ENCODE data around the gene ECE1. TPM values are rescaled to one million over a fixed set of nuclear protein-coding genes. Genes with fewer than 3 reads are reported as not detected.
A peak's percentile ranks its signal among the peaks of the same experiment; 100 is the strongest.

Gene ECE1
- total and polyA plus RNA-seq, 9 of the 15 experiments (the other 6 are each of a cell fraction or from before 2014, with no cell fraction given) = 0.56 to 34.8 (median 11.0) TPM

DNA sequence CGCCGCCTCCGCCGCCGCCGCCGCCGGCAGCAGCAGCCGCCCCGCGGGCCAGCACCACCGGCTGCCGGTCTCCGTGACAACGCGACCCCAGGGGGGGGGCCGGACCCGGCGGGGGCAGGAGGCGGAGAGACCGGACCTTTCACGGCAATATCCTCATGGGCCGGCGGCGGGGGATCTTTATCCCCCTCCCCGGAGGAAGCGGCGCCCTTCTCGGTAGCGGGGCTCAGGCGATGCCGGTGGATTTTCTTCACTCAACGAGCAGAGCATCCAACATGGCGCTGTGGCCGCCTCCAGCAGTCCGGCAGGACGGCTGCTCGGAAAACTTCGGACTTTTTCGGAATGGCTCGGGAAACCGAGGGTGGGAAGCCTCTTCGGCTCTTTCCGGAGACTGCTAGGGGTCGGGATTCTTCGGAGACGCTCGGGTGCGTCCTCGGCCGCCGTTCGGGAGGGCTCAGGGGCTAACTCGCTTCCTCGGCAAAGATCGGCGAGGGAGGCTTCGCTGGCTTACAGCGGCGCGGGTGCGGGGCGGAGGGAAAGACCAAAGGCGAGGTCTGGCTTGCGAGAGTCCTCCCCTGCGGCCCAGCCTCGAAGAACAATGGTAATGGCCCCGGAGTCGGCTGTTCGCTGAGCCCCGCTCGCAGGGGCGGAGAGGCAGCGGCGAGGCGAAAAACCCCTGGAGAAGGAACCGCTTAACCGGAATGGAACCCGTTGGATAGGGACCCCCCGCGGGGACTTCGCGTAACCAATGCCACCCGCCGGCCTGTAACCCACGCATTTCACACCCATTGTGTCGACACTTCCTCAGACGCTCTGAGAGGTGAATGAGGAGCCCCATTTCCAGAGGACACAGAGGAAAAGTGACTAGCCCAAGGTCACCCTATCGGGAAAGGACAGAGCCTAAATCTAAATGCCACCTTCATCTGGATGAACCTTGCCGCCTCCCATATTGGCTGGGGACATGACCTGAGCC lies 113.4 kb downstream of the ECE1 start, which contains the start of gene EIF4G3 (continued):
- TF ChIP-seq, protein P1, sequence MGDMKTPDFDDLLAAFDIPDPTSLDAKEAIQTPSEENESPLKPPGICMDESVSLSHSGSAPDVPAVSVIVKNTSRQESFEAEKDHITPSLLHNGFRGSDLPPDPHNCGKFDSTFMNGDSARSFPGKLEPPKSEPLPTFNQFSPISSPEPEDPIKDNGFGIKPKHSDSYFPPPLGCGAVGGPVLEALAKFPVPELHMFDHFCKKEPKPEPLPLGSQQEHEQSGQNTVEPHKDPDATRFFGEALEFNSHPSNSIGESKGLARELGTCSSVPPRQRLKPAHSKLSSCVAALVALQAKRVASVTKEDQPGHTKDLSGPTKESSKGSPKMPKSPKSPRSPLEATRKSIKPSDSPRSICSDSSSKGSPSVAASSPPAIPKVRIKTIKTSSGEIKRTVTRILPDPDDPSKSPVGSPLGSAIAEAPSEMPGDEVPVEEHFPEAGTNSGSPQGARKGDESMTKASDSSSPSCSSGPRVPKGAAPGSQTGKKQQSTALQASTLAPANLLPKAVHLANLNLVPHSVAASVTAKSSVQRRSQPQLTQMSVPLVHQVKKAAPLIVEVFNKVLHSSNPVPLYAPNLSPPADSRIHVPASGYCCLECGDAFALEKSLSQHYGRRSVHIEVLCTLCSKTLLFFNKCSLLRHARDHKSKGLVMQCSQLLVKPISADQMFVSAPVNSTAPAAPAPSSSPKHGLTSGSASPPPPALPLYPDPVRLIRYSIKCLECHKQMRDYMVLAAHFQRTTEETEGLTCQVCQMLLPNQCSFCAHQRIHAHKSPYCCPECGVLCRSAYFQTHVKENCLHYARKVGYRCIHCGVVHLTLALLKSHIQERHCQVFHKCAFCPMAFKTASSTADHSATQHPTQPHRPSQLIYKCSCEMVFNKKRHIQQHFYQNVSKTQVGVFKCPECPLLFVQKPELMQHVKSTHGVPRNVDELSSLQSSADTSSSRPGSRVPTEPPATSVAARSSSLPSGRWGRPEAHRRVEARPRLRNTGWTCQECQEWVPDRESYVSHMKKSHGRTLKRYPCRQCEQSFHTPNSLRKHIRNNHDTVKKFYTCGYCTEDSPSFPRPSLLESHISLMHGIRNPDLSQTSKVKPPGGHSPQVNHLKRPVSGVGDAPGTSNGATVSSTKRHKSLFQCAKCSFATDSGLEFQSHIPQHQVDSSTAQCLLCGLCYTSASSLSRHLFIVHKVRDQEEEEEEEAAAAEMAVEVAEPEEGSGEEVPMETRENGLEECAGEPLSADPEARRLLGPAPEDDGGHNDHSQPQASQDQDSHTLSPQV (IDR thresholded peaks at IDR 0.05) = peak; percentile 96
- TF ChIP-seq SIN3B (IDR thresholded peaks at IDR 0.05; ENCODE audit: low read depth) = peak; percentile 63
- peak; percentile 8; the same call in 1 of the 2 replicates for TF ChIP-seq LCOR (CRISPR knock-in tag; IDR thresholded peaks at IDR 0.05)
- peak in 1 of 2 experiments; percentile 22; a peak in 1 of 3 replicates for TF ChIP-seq CBX3 (IDR thresholded peaks at IDR 0.05; ENCODE audit: borderline replicate concordance in 1 of 2, low read length in 2 of 2)
- peak; percentile 86 for TF ChIP-seq KDM5B (IDR thresholded peaks at IDR 0.05; ENCODE audit: insufficient replicate concordance, low read depth, low read length)
- TF ChIP-seq ILF3 (IDR thresholded peaks at IDR 0.05; ENCODE audit: borderline replicate concordance) = 0 out of 2 replicates have a peak, but pooled peaks have one; percentile 32
- no peak for TF ChIP-seq ZNF197 (CRISPR knock-in tag; IDR thresholded peaks at IDR 0.05; ENCODE audit: low read depth)
- TF ChIP-seq, protein P2, sequence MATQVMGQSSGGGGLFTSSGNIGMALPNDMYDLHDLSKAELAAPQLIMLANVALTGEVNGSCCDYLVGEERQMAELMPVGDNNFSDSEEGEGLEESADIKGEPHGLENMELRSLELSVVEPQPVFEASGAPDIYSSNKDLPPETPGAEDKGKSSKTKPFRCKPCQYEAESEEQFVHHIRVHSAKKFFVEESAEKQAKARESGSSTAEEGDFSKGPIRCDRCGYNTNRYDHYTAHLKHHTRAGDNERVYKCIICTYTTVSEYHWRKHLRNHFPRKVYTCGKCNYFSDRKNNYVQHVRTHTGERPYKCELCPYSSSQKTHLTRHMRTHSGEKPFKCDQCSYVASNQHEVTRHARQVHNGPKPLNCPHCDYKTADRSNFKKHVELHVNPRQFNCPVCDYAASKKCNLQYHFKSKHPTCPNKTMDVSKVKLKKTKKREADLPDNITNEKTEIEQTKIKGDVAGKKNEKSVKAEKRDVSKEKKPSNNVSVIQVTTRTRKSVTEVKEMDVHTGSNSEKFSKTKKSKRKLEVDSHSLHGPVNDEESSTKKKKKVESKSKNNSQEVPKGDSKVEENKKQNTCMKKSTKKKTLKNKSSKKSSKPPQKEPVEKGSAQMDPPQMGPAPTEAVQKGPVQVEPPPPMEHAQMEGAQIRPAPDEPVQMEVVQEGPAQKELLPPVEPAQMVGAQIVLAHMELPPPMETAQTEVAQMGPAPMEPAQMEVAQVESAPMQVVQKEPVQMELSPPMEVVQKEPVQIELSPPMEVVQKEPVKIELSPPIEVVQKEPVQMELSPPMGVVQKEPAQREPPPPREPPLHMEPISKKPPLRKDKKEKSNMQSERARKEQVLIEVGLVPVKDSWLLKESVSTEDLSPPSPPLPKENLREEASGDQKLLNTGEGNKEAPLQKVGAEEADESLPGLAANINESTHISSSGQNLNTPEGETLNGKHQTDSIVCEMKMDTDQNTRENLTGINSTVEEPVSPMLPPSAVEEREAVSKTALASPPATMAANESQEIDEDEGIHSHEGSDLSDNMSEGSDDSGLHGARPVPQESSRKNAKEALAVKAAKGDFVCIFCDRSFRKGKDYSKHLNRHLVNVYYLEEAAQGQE (IDR thresholded peaks at IDR 0.05; ENCODE audit: borderline replicate concordance) = no peak
- TF ChIP-seq, protein P2 (CRISPR knock-in tag; IDR thresholded peaks at IDR 0.05; ENCODE audit: low read depth) = peak; percentile 49; the same call in 1 of the 2 replicates
- TF ChIP-seq ATF7 (IDR thresholded peaks at IDR 0.05) = peak; percentile 56
- peak; percentile 43; the same call in 1 of the 2 replicates for TF ChIP-seq MBD2 (IDR thresholded peaks at IDR 0.05; ENCODE audit: borderline replicate concordance, low read depth)
- TF ChIP-seq ZNF146 (CRISPR knock-in tag; IDR thresholded peaks at IDR 0.05; ENCODE audit: unreplicated experiment) = no peak
